Right kidney (tissue), 1 donor: ENCODE measurements around the gene CFAP300.

Source experiments
- DNase-seq: peaks from one replicate; pipeline ENCODE4 v3.0.0-alpha.2; 2016

The CFAP300 gene

GRCh38 chr11:102120437-102120973 is 73.3 kb downstream of the CFAP300 start:
- no peak for DNase-seq

- no peak for DNase-seq
Measured at GRCh38 chr11:102121329-102121728, 74.1 kb downstream of the CFAP300 start.
